SK-N-SH (cell line): ENCODE measurements around the gene ADD3. TPM values are rescaled to one million over a fixed set of nuclear protein-coding genes. Genes with fewer than 3 reads are reported as not detected.
"Not testable (repeated sequence)": the region's sequence is repeated elsewhere in the genome, so short reads cannot be mapped to it uniquely, and the experiment has no call there.

Experiments used
- CTCF ChIA-PET: fragments of 300-600, 350-600 bp; formaldehyde crosslinking; extraction: SDS; loops from one replicate; lab custom pipeline; 2021; lab: Yijun Ruan, JAX
- POLR2A ChIA-PET: fragments of 350-600 bp; sonication (Branson Sonifier 250); formaldehyde crosslinking; extraction: SDS; loops from one replicate; lab custom pipeline; 2020; ENCODE audit warnings: antibody characterized with exemption, inconsistent platforms; lab: Yijun Ruan, JAX
- DNase-seq: peaks from one replicate; pipeline ENCODE4 v3.0.0; 2012
- H2AFZ ChIP-seq: fragments of 200-600 bp; sonication (generic); 2 replicates; pipeline ENCODE4 v1.8.1; 2016; ENCODE audit warnings: antibody characterized with exemption, mild to moderate bottlenecking, low read depth
- H3F3A ChIP-seq: fragments of 200-600 bp; sonication (generic); replicated peaks from 2 replicates; pipeline ENCODE3; 2016; ENCODE audit warnings: antibody characterized with exemption, mild to moderate bottlenecking; ENCODE audit not compliant: insufficient read depth
- H3K27ac ChIP-seq, 2 experiments: fragments of 200-500 bp in 1 of 2; fragments of 200-600 bp in 1 of 2; sonication (Bioruptor generic) in 1 of 2; sonication (generic), shearing (Covaris generic) in 1 of 2; 2 replicates each; pipeline versions ENCODE4 v1.5.1 to v1.6.1; 2014 to 2016; ENCODE audit warnings: low read depth in 2 of 2, inconsistent platforms in 1 of 2, low read length in 1 of 2, mild to moderate bottlenecking in 1 of 2, mixed read lengths in 1 of 2
- H3K27me3 ChIP-seq: fragments of 200-600 bp; sonication (generic), shearing (Covaris generic); 2 replicates; pipeline ENCODE4 v1.6.1; 2016; ENCODE audit warnings: mixed run types; ENCODE audit not compliant: insufficient read depth
- H3K36me3 ChIP-seq, 2 experiments: fragments of 200-500 bp in 1 of 2; fragments of 200-600 bp in 1 of 2; sonication (Bioruptor generic) in 1 of 2; sonication (generic) in 1 of 2; replicated peaks in 1 of 2; 2 replicates each; pipeline versions ENCODE3 to v1.5.1; 2014 to 2016; ENCODE audit warnings: low read length in 1 of 2, mild to moderate bottlenecking in 1 of 2; ENCODE audit not compliant: insufficient read depth in 2 of 2, control insufficient read depth in 1 of 2
- H3K4me1 ChIP-seq, 2 experiments: fragments of 200-500 bp in 1 of 2; fragments of 200-600 bp in 1 of 2; sonication (Bioruptor generic) in 1 of 2; sonication (generic), shearing (Covaris generic) in 1 of 2; 2 replicates each; pipeline versions ENCODE4 v1.5.1 to v1.6.1; 2014 to 2016; ENCODE audit warnings: low read depth in 1 of 2, low read length in 1 of 2, mixed run types in 1 of 2; ENCODE audit not compliant: insufficient read depth in 2 of 2, control insufficient read depth in 1 of 2
- H3K4me2 ChIP-seq: fragments of 200-600 bp; sonication (generic), shearing (Covaris generic); 2 replicates; pipeline ENCODE4 v1.6.1; 2017; ENCODE audit warnings: mixed run types
- H3K4me3 ChIP-seq, 2 experiments: fragments of 200-500 bp in 1 of 2; fragments of 200-600 bp in 1 of 2; sonication (Bioruptor generic) in 1 of 2; sonication (generic), shearing (Covaris generic) in 1 of 2; 2 replicates each; pipeline versions ENCODE4 v1.5.1 to v1.8.1; 2014 to 2016; ENCODE audit warnings: low read depth in 2 of 2, inconsistent platforms in 1 of 2, low read length in 1 of 2, mild to moderate bottlenecking in 1 of 2, mixed read lengths in 1 of 2, moderate library complexity in 1 of 2
- H3K79me2 ChIP-seq: fragments of 200-600 bp; sonication (generic); 2 replicates; pipeline ENCODE4 v1.8.1; 2017; ENCODE audit warnings: mild to moderate bottlenecking; ENCODE audit not compliant: insufficient read depth
- H3K9ac ChIP-seq: fragments of 200-600 bp; sonication (generic); 2 replicates; pipeline ENCODE4 v1.6.1; 2017; ENCODE audit warnings: mixed run types
- H3K9me2 ChIP-seq: fragments of 200-600 bp; sonication (generic); 2 replicates; pipeline ENCODE4 v1.6.1; 2017; ENCODE audit warnings: mixed run types
- H3K9me3 ChIP-seq: fragments of 200-600 bp; sonication (generic); 2 replicates; pipeline ENCODE4 v1.6.1; 2017; ENCODE audit warnings: mixed run types, mild to moderate bottlenecking, moderate library complexity
- H4K20me1 ChIP-seq: fragments of 200-600 bp; sonication (generic); 2 replicates; pipeline ENCODE4 v1.6.1; 2017; ENCODE audit warnings: mild to moderate bottlenecking, mixed run types; ENCODE audit not compliant: insufficient read depth
- CHD2 ChIP-seq: fragments of 150-350 bp; IDR thresholded peaks from 2 replicates; pipeline ENCODE4 v1.6.1; 2018; ENCODE audit warnings: low read length; ENCODE audit not compliant: partially characterized antibody
- ELF1 ChIP-seq: IDR thresholded peaks from 2 replicates; pipeline ENCODE4 v1.4.0; 2012
- GATA2 ChIP-seq: sonication (generic); formaldehyde crosslinking; IDR thresholded peaks from 2 replicates; pipeline ENCODE4 v1.5.0; 2020; ENCODE audit warnings: mild to moderate bottlenecking, missing genetic modification reagents
- MXI1 ChIP-seq: IDR thresholded peaks from 2 replicates; pipeline ENCODE4 v1.6.1; 2012; ENCODE audit warnings: mild to moderate bottlenecking, low read depth, low read length, improper control_type of control experiment
- NFIC ChIP-seq: IDR thresholded peaks from 2 replicates; pipeline ENCODE4 v1.4.0; 2012; ENCODE audit warnings: borderline replicate concordance
- NRF1 ChIP-seq: IDR thresholded peaks from 2 replicates; pipeline ENCODE4 v1.6.1; 2012; ENCODE audit warnings: low read depth, mild to moderate bottlenecking, low read length
- PBX3 ChIP-seq: IDR thresholded peaks from 2 replicates; pipeline ENCODE4; 2012
- POLR2AphosphoS5 ChIP-seq: IDR thresholded peaks from 2 replicates; pipeline ENCODE4 v1.6.1; 2012; ENCODE audit warnings: low read depth, low read length
- RAD21 ChIP-seq: IDR thresholded peaks from 2 replicates; pipeline ENCODE4 v1.6.1; 2012; ENCODE audit warnings: mild to moderate bottlenecking, low read length
- RCOR1 ChIP-seq: fragments of 150-350 bp; IDR thresholded peaks from 2 replicates; pipeline ENCODE4 v1.6.1; 2017; ENCODE audit warnings: antibody characterized with exemption, low read length
- SIN3A ChIP-seq: IDR thresholded peaks from 2 replicates; pipeline ENCODE4 v1.6.1; 2012; ENCODE audit warnings: low read depth, mild to moderate bottlenecking, low read length, moderate library complexity, borderline replicate concordance
- WGBS: methylation state at CpG from one replicate; pipeline ENCODE4 v1.1.6; 2017; ENCODE audit warnings: low lambda C conversion rate; 5-methylcytosine and 5-hydroxymethylcytosine counted together
- polyA plus RNA-seq, 3 experiments: library from polyadenylated mRNA; depleted of rRNA; stranded (reverse); fragments of >200 nt; gene quantifications; 2 replicates each; pipeline ENCODE4 v1.2.3, GENCODE V29; 2012

The ADD3 gene
- polyA plus RNA-seq, 1 of the 3 experiments (the other 2 are of a cell fraction): 27.6 TPM

- Histone ChIP-seq H3K36me3 (no peaks in the 10 kb centered on the region), H3K79me2 (no peaks in the 10 kb centered on the region), H3K9me2 (no peaks in the 10 kb centered on the region), H3F3A (peaks cover 6% of the 10 kb centered on the region), H3K27me3 (no peaks in the 10 kb centered on the region), H2AFZ (peak overlapping the region; percentile 63), H3K27ac (peak overlapping the region in 1 of 2 experiments; percentile 12; a peak in 1 of 4 replicates), H3K4me3 (no peak overlapping the region), H3K4me2 (no peak overlapping the region), H3K4me1 (peaks cover 5 to 12% of the 10 kb centered on the region in 2 experiments; a peak in 3 of 4 replicates), H3K9me3 (no peaks in the 10 kb centered on the region), H3K9ac (no peak overlapping the region), H4K20me1 (no peaks in the 10 kb centered on the region)
- CTCF ChIA-PET: interaction anchor here (0.6 to 1.9 kb wide), 3 partner anchors 9 to 224 kb away, joined by 3 to 6 read pairs (median 4); no protein-coding TSS in a partner anchor
- WGBS: 93% methylated on average over 3 of the region's 3 CpGs
- no peak for DNase-seq
- POLR2A ChIA-PET: no interaction called here
- TF ChIP-seq RCOR1 (no peak), GATA2 (CRISPR knock-in tag) (no peak)
Measured at GRCh38 chr10:109982123-109982522, 25.7 kb upstream of the ADD3 start.

- H3F3A ChIP-seq: peaks cover 13% of the 10 kb centered on the region
- H3K4me2 ChIP-seq: no peak overlapping the region
- TF ChIP-seq POLR2AphosphoS5: no peak
- TF ChIP-seq, all 33 proteins: peak for 0
- Histone ChIP-seq H2AFZ (peak overlapping the region; percentile 63; the same call in 1 of the 2 replicates), H3K9me2 (no peaks in the 10 kb centered on the region), H3K27ac (no peak overlapping the region), H3K9me3 (no peaks in the 10 kb centered on the region), H3K4me1 (peaks cover 6 to 7% of the 10 kb centered on the region in 2 experiments; a peak in 3 of 4 replicates), H3K27me3 (no peaks in the 10 kb centered on the region), H3K4me3 (no peak overlapping the region), H3K36me3 (no peaks in the 10 kb centered on the region), H4K20me1 (no peaks in the 10 kb centered on the region), H3K79me2 (no peaks in the 10 kb centered on the region), H3K9ac (no peak overlapping the region)
- POLR2A ChIA-PET: interaction anchor here (1.1 kb wide), 1 partner anchor 25 kb away, joined by 3 read pairs; the partner anchor contains the start of gene ADD3
- DNase-seq: no peak
- CTCF ChIA-PET: interaction anchor here (1.7 to 1.9 kb wide), 2 partner anchors 9 to 98 kb away, joined by 4 to 6 read pairs; no protein-coding TSS in a partner anchor
- WGBS: 97% methylated on average over 1 of the region's 1 CpG
Measured at GRCh38 chr10:109982812-109983211, 25.0 kb upstream of the ADD3 start.

- ChIA-PET CTCF (interaction anchor here (0.7 to 1.3 kb wide), 3 partner anchors 15 to 154 kb away, joined by 3 to 4 read pairs (median 3); no protein-coding TSS in a partner anchor), POLR2A (no interaction called here)
- Histone ChIP-seq H3K4me1 (peaks cover 7 to 16% of the 10 kb centered on the region in 2 experiments; a peak in 3 of 4 replicates), H3K27me3 (no peaks in the 10 kb centered on the region), H3K4me3 (no peak overlapping the region), H3K9me3 (no peaks in the 10 kb centered on the region), H2AFZ (no peak overlapping the region), H3K36me3 (no peaks in the 10 kb centered on the region), H3K9ac (no peak overlapping the region), H4K20me1 (no peaks in the 10 kb centered on the region), H3F3A (peaks cover 22% of the 10 kb centered on the region), H3K27ac (no peak overlapping the region), H3K79me2 (no peaks in the 10 kb centered on the region), H3K9me2 (no peaks in the 10 kb centered on the region), H3K4me2 (no peak overlapping the region)
- 82% methylated on average over 2 of the region's 2 CpGs for WGBS
- no peak for DNase-seq
- TF ChIP-seq MXI1 (no peak), SIN3A (no peak), NRF1 (no peak), CHD2 (no peak), PBX3 (no peak), ELF1 (no peak), NFIC (no peak), RAD21 (no peak)
Measured at GRCh38 chr10:109984013-109984412, 23.8 kb upstream of the ADD3 start.

- CTCF ChIA-PET: interaction anchor here (1.6 kb wide), 1 partner anchor 8 kb away, joined by 5 read pairs; no protein-coding TSS in a partner anchor
- H3K27ac ChIP-seq, H3K36me3 ChIP-seq, H3K9ac ChIP-seq, H2AFZ ChIP-seq, H3K4me2 ChIP-seq, H4K20me1 ChIP-seq, H3K79me2 ChIP-seq, H3K9me2 ChIP-seq, POLR2A ChIA-PET, DNase-seq, H3K9me3 ChIP-seq, H3K4me3 ChIP-seq, H3K27me3 ChIP-seq: not testable (repeated sequence)
- H3F3A ChIP-seq: peaks cover 22% of the 10 kb centered on the region
- 90% methylated on average over 3 of the region's 3 CpGs for WGBS
- peaks cover 5 to 16% of the 10 kb centered on the region in 2 experiments; a peak in 3 of 4 replicates for H3K4me1 ChIP-seq
Measured at GRCh38 chr10:109985768-109986167, 22.0 kb upstream of the ADD3 start.
